EL (cell line): ENCODE results near the gene PEAK1.

ENCODE experiments used
- DNase-seq: peaks from one replicate; pipeline ENCODE4 v3.0.0-alpha.2; 2016

PEAK1 gene

DNA sequence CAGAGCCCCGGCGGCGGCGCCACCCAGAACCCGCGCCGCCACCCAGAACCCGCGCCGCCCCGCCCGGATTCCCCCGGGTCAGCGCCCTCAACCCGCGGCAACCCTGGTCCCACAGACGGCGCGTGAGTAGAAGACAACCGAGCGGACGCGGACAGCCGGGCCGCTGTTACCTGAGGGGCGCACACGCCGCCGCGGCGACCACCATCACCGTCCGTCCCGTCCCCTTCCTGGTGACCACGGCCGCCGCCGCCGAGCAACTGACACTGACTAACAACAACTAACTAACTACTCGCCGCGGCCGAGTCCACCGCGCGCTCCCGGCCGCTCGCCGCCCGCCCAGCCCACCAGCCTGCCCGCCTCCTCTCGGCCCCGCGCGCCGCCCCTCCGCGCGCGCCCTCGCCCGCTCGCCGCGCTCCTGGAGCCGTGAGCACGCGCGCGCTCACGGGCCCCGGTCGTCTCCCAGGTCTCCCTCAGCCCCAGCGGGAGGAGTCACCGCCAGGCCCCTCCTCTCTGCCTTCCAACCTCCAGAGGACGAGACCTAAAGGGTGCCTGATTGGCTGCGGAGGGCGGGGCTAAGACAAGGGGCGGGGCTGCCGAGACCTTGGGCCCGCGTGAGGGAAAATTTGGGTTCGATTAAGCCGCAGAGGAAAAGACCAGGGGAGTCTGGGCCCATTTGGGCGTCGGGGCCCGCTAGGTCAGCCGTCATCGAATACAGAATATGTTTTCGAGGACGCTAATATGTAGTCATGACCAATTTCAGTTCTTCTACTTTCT is at the start of gene PEAK1:
Gene PEAK1, minus strand, starts transcription at position 269 of the 774 bp plus-strand sequence. CDS start 238,178 bp downstream, outside the sequence.
- peak; percentile 99 for DNase-seq

DNA sequence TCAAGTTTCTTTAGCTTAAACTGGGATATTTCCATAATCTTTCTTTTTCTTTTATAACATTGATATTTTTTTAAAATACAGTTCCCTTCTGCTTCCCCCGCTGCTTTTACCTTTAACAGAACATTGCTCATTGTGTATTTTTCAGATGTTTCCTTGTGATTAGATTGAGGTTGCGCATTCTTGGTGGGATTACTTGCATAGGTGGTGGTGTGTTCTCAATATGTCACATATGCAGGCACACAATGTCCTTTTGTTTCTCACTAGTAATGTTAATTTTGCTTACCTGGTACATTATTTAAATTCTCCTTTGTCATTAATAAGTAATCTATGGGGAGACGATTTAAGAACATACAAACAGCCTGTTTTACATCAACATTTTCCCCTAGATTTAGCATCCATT is 49.0 kb upstream of the PEAK1 start:
- no peak for DNase-seq

DNA sequence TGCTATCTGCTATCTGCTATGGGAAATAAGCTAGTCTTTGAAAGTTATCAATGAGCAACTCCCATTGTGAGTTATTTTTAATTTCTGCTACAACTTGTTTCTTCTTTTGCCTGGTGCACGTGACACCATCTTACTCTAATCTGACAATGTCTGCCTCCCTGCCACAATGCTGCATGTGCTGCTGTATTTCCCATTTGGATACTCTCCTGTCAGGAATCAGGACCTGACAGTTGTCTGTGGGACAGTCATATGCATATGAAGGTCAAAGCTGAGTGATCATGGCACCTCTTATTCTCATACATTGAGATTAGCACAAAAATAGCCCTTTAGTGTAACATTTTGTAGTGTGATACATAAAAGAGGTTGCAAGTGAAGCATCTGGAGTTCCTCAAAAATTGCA is 46.6 kb upstream of the PEAK1 start:
- DNase-seq = no peak

- peak; percentile 37 for DNase-seq
Measured at GRCh38 chr15:77464129-77464865, 44.4 kb upstream of the PEAK1 start.

DNA sequence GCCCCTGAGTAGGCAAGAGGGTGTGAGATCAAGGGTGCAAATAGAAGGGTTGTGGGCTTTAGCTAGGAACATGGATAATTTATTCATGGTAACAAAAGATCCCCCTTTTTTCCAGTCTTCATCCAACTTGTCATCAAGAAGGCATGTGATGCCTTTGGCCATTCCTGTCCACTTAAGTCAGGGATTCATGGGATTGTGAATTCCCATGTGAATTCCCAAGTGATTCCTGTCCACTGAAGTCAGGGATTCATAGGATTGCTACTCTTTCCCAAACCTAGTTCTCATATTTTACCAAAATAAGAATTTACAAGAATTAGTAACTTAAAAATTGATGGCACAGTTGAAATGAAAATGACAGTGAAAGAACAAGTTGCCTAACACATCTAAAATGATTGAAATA is 41.6 kb upstream of the PEAK1 start:
- peak; percentile 75 for DNase-seq

- no peak for DNase-seq
Measured at GRCh38 chr15:77459031-77459430, 39.1 kb upstream of the PEAK1 start.

GRCh38 chr15:77457905-77458265 is 38.0 kb upstream of the PEAK1 start:
- peak; percentile 62 for DNase-seq

DNA sequence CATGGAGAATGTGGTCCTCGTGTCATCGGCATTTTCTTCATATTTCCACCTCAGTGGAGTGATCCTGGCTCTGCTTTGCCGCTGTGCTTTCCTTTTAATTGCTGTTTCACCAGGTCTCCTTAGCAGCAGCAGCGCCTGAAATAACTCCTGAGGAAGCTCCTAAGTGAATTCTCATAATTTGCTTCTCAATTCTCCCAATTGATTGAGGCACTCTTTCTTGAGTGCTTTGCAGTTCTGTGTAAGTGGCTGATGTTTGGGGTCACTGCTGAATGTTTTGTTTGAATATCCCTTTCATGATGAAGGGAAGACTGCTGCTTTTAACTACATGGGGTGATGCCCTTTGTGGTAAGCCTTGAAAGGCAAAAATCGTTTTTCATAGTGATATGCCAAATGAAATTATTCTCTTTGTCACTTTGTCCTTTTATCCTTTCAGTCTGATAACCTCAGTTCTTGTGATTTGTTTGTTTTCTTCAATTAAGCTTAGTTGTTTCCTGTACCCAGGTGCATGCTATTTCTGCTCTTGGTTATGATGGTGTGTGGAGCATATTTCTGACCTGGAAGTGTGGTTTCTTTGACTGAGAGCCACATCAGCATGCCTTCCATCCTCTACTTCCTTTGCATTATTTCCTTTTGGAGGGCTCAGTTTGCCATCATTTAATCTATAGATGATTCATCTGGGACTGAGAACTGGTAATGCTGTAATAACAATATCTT is 37.4 kb upstream of the PEAK1 start:
- DNase-seq = peak; percentile 23

DNA sequence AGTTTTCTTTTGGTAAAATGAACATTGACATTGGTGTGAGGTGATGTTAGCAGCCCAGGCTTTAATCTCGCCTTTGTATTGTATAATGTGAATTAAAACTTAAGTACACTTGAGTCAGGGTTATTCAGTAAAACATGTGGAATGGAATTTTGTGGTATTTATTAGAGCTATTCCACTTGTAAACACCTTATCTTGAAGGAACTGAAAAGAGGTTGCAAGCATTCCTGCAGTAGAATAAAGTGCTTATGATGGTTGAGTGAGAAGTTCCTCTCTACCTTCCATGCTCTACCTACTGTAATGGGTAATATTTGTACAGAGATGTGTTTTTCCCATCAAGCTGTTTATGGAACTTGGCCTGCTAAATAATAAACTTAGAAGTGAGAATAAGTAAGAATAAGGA is 36.8 kb upstream of the PEAK1 start:
- no peak for DNase-seq

DNA sequence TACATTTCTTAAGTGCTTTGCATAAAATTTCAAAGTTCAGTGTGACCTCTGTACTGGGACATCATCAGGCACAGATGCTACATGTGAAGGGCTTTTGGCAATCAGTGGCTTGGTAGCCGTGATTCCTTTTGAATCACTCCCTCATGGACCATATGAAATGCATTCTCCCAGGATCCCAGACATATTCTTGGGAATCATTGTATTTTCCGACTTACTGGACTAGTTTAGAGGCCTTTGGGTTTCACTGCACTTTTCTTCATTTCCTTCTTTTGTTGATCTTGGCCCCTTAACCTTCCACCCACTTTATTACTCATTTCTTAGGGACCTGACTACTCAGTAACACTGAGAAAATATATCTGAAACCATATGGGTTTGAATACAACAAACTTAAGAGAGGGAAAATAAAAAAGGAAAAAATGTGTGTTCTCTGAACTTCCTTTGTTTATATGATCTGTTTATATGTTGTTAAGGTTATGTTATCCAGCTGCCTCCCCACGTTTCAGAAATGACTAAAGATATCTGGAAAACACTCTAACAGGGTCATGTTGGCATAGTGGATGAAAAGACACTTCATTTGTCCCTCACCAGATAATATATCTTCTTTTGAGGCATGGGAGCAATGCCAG is 35.9 kb upstream of the PEAK1 start:
- peak; percentile 65 for DNase-seq

GRCh38 chr15:77454951-77455350 is 35.0 kb upstream of the PEAK1 start:
- DNase-seq = no peak

- DNase-seq = no peak
Measured at GRCh38 chr15:77454265-77454664, 34.4 kb upstream of the PEAK1 start.

DNA sequence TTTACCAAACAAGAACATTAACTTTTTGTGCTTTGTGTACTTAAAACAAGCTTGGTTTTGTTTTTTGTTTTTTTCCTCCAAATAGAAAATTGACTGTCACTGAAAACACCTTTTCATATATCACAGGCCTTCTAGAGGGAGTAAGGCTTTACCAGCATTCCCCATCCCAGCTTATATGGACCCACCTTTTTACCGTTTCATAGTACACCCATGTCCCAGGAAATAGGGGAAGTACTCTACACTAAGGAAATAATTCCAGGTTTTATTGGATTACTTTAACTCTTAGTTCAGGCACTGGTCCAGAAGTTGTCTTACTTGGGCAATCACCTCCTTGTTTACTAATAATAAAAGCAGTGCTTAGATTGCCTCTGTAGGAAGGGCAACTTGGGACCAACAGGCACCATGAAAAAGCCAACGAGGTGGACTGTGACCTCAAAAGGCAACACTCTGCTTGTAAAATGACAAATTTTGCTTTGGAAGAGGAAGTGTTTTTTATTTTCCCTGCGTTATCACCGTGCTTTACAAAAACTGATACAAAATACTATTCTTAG is 27.0 kb upstream of the PEAK1 start:
- no peak for DNase-seq

DNA sequence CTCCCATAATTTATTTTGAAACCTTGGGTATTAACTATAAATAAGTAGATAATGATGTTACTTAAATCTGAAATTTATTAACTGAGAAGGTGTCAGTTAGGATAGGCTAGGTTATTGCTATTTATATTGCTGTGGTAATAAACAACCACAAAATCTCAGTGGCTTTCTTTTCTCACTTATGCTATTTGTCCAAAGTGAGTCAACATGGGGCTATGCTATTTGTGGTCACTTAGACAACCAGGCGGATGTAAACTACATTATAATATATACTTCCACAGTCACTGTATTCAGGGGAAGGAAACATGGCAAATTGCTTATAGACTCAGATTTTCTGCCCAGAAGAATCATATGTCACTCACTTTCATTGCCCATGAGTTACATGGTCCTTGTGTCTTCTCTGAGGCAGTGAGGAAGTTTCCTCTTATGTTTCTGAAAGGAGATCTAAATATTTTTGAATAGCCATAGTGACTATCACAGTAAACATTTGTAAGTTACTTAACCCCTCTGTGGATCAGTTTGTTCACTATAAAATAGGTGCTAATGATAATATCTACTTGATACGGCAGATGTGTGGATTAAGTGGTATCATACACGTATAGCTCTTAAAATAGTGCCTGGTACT is 20.6 kb upstream of the PEAK1 start:
- peak; percentile 75 for DNase-seq

GRCh38 chr15:77437264-77437663 is 17.4 kb upstream of the PEAK1 start:
- DNase-seq = no peak

DNA sequence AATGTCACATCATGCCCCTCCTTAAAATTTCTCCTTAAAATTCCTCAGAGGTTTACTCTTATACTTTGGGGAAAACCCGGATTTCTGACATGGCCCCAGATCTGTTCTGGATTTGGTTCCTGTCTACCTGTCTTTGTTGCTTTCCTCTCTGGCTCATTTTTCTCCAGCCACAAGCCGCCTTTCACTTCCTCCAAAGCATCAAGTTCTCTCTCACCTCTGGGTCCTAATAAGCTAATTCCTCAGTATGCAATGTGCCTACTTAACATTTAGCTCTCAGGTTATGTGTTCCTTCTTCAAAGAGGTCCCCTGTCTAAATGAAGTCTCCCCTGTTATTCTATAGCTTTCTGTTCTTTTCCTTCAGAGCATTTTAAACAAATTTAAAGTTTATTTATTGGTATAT is 16.9 kb upstream of the PEAK1 start:
- DNase-seq = no peak

DNA sequence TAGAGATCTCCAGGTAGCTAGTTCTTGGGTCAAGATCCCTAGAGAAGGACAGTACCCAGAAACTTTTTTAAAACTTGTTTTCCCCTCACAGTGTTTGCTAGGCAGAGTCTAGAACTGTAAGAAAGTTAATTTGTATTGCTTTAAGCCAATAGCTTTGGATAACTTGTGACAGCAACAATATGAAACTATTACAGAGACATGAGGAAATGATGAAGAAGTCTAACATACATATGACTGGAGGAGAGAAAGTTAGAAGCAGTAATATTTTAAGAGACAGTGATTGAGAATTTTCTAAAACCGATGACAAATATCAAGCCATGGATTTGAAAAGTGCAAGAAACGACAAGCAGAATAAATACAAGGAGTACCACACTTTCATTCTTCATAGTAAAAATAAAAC is 10.7 kb upstream of the PEAK1 start:
- DNase-seq = no peak

GRCh38 chr15:77430213-77430612 is 10.3 kb upstream of the PEAK1 start:
- no peak for DNase-seq

DNA sequence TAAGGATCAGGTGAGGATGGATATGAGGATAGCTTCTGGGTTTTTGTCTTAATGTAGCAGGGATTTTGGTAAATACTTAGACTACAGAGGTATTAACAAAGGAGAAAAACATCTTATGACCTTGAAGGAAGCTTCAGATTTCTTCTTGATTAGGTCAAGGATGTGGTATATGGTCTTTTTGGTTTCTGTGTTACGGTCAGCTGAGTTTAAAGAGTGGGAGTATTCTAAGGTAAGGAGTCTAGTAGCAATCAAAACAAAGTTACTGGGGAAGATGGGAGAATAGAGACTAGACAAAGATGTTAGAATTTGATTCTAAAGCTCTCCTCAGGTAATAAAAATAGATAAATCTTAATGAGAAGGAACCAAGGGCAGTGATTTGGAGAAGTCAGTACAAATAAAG is 7.0 kb upstream of the PEAK1 start:
- DNase-seq = no peak

- DNase-seq = no peak
Measured at GRCh38 chr15:77426377-77426776, 6.5 kb upstream of the PEAK1 start.

DNA sequence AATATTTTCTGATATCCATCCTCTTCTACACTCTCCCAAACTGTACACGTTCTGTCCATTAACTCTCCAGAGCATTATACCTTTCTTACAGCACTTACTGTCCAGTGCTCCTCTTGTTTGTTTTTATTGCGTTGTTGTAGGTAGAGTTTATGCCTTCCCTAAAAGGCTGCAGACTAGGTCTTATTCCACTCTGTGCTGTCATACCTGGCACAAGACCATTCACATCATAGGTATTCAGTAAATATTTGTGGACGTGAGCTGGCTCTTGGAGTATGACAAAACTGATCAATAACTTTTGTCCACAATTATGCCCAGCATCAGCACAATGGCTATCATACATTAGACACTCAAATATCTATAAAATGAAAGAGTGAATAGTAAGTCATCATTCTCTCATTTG is 5.2 kb upstream of the PEAK1 start:
- no peak for DNase-seq

GRCh38 chr15:77421370-77421700 is 1.4 kb upstream of the PEAK1 start:
- no peak for DNase-seq
